IMR-90 (cell line): Measurements from ENCODE around the gene ENPP7. TPM values are rescaled to one million over a fixed set of nuclear protein-coding genes. Genes with fewer than 3 reads are reported as not detected.

Experiments used
- ATAC-seq: fragments of 200-7000 bp; cut with Tn5 transposase; 2 replicates; pipeline ENCODE4 v1.9.1; 2020; ENCODE audit warnings: low read depth, mild to moderate bottlenecking, moderate library complexity
- BruUV-seq: library from RNA; stranded (reverse); fragments of 400-500 nt; replicated peaks from 2 replicates; lab custom pipeline; 2021; lab: Mats Ljungman, UMichigan
- CTCF ChIA-PET: fragments of 300-600 bp; formaldehyde crosslinking; extraction: SDS; loops from one replicate; lab custom pipeline; 2021; ENCODE audit warnings: antibody characterized with exemption; lab: Yijun Ruan, JAX
- POLR2A ChIA-PET: fragments of 300-600 bp; sonication (Branson Sonifier 250); formaldehyde crosslinking; loops from one replicate; lab custom pipeline; 2022; ENCODE audit warnings: antibody characterized with exemption; ENCODE audit not compliant: unreplicated experiment; lab: Charles Lee
- DNase-seq: peaks from one replicate; pipeline ENCODE4 v3.0.0; 2013
- H2AFZ ChIP-seq: replicated peaks from 2 replicates; pipeline ENCODE3; 2013; ENCODE audit warnings: low read length, mild to moderate bottlenecking; ENCODE audit not compliant: poor library complexity
- H2AK5ac ChIP-seq: 2 replicates; pipeline ENCODE4 v1.6.1; 2013; ENCODE audit warnings: low read depth, low read length, inconsistent platforms
- H2AK9ac ChIP-seq: replicated peaks from 2 replicates; pipeline ENCODE3; 2013; ENCODE audit warnings: mild to moderate bottlenecking, low read depth, low read length, moderate library complexity; ENCODE audit not compliant: poor library complexity
- H2BK120ac ChIP-seq: 2 replicates; pipeline ENCODE4 v1.6.1; 2013; ENCODE audit warnings: low read depth, low read length, inconsistent platforms
- H2BK15ac ChIP-seq: 3 replicates; pipeline ENCODE4 v1.6.1; 2013; ENCODE audit warnings: low read depth, low read length, inconsistent platforms
- H2BK20ac ChIP-seq: 2 replicates; pipeline ENCODE4 v1.6.1; 2013; ENCODE audit warnings: low read depth, mild to moderate bottlenecking, inconsistent platforms, low read length, moderate library complexity
- H2BK5ac ChIP-seq: 2 replicates; pipeline ENCODE4 v1.6.1; 2013; ENCODE audit warnings: mild to moderate bottlenecking, low read depth, low read length, inconsistent platforms; ENCODE audit not compliant: poor library complexity, severe bottlenecking
- H3K14ac ChIP-seq: replicated peaks from 2 replicates; pipeline ENCODE4 v1.6.1; 2013; ENCODE audit warnings: low read depth, low read length, inconsistent platforms
- H3K18ac ChIP-seq: 2 replicates; pipeline ENCODE4 v1.6.1; 2013; ENCODE audit warnings: low read depth, low read length, control low read depth
- H3K23ac ChIP-seq: 2 replicates; pipeline ENCODE4 v1.6.1; 2013; ENCODE audit warnings: low read depth, low read length, inconsistent platforms
- H3K27ac ChIP-seq: 2 replicates; pipeline ENCODE4 v1.5.1; 2013; ENCODE audit warnings: mild to moderate bottlenecking, control low read depth, low read length; ENCODE audit not compliant: insufficient read depth
- H3K27me3 ChIP-seq: 2 replicates; pipeline ENCODE4 v1.6.1; 2013; ENCODE audit warnings: low read length; ENCODE audit not compliant: control insufficient read depth, insufficient read depth
- H3K36me3 ChIP-seq: 2 replicates; pipeline ENCODE4 v1.6.1; 2013; ENCODE audit warnings: low read length, mixed read lengths; ENCODE audit not compliant: control insufficient read depth, insufficient read depth
- H3K4ac ChIP-seq: 2 replicates; pipeline ENCODE4 v1.6.1; 2013; ENCODE audit warnings: low read depth, low read length, inconsistent platforms
- H3K4me1 ChIP-seq: 2 replicates; pipeline ENCODE4 v1.6.1; 2013; ENCODE audit warnings: low read length, mixed read lengths; ENCODE audit not compliant: control insufficient read depth, insufficient read depth
- H3K4me2 ChIP-seq: 2 replicates; pipeline ENCODE4 v1.6.1; 2013; ENCODE audit warnings: low read depth, mild to moderate bottlenecking, control low read depth, low read length, moderate library complexity
- H3K4me3 ChIP-seq: 2 replicates; pipeline ENCODE4 v1.5.1; 2013; ENCODE audit warnings: low read depth, mild to moderate bottlenecking, control low read depth, low read length, moderate library complexity; ENCODE audit not compliant: insufficient read depth
- H3K56ac ChIP-seq: 2 replicates; pipeline ENCODE4 v1.6.1; 2013; ENCODE audit warnings: low read length, inconsistent platforms; ENCODE audit not compliant: insufficient read depth; ENCODE audit errors: extremely low read depth
- H3K79me1 ChIP-seq, 2 experiments: 2 replicates each; pipeline ENCODE4 v1.6.1; 2013; ENCODE audit warnings: low read length in 2 of 2, inconsistent platforms in 1 of 2, low read depth in 1 of 2
- H3K9ac ChIP-seq: 2 replicates; pipeline ENCODE4 v1.6.1; 2013; ENCODE audit warnings: low read depth, low read length, control low read depth
- H3K9me1 ChIP-seq: 2 replicates; pipeline ENCODE4 v1.6.1; 2013; ENCODE audit warnings: low read length, inconsistent platforms; ENCODE audit not compliant: insufficient read depth
- H3K9me3 ChIP-seq: 2 replicates; pipeline ENCODE4 v1.6.1; 2013; ENCODE audit warnings: low read length; ENCODE audit not compliant: control insufficient read depth, insufficient read depth
- H4K20me1 ChIP-seq: 2 replicates; pipeline ENCODE4 v1.6.1; 2013; ENCODE audit warnings: low read length, inconsistent platforms; ENCODE audit not compliant: insufficient read depth
- H4K5ac ChIP-seq: 2 replicates; pipeline ENCODE4 v1.6.1; 2013; ENCODE audit warnings: mild to moderate bottlenecking, low read depth, low read length, control low read depth
- H4K8ac ChIP-seq, 2 experiments: 2 replicates each; pipeline ENCODE4 v1.6.1; 2013; ENCODE audit warnings: low read depth in 2 of 2, low read length in 2 of 2, control low read depth in 1 of 2, inconsistent platforms in 1 of 2
- H4K91ac ChIP-seq: 2 replicates; pipeline ENCODE4 v1.6.1; 2013; ENCODE audit warnings: low read depth, low read length, inconsistent platforms; ENCODE audit not compliant: insufficient read depth
- CTCF ChIP-seq: conservative IDR thresholded peaks from 2 replicates; pipeline ENCODE4 v1.5.1; 2012; ENCODE audit warnings: mild to moderate bottlenecking, low read depth, low read length, improper control_type of control experiment
- USF2 ChIP-seq: fragments of 150-350 bp; IDR thresholded peaks from 2 replicates; pipeline ENCODE4 v1.6.1; 2017; ENCODE audit warnings: mild to moderate bottlenecking, antibody characterized with exemption, low read length, low read depth
- WGBS, 2 experiments: methylation state at CpG; one replicate each; pipeline versions ENCODE4 v1.1.5 to v1.1.7; 2013; ENCODE audit warnings: missing lambda C conversion rate in 2 of 2; ENCODE audit not compliant: insufficient read length in 1 of 2; ENCODE audit errors: extremely low coverage in 2 of 2; 5-methylcytosine and 5-hydroxymethylcytosine counted together
- dilution Hi-C: fragments of 300-500 bp; cut with HindIII; formaldehyde crosslinking; loops from one replicate; pipeline ENCODE4 v1.14.3; 2018; ENCODE audit warnings: low sequenced_read_pairs; ENCODE audit not compliant: unreplicated experiment
- in situ Hi-C: fragments of 300-500 bp; cut with MboI; formaldehyde crosslinking; loops from 3 replicates; pipeline ENCODE4 v1.14.3; 2019; ENCODE audit warnings: low sequenced_read_pairs, inconsistent platforms, mixed read lengths
- intact Hi-C: fragments of 100-400 bp; cut with micrococcal nuclease; formaldehyde crosslinking; loops from 2 replicates; pipeline ENCODE4 v1.10.0; 2022
- polyA plus RNA-seq, 3 experiments: library from polyadenylated mRNA; depleted of rRNA; stranded (reverse); fragments of >200 nt; gene quantifications; 2 replicates each; pipeline ENCODE4 v1.2.3, GENCODE V29; 2012; ENCODE audit warnings: low replicate concordance in 1 of 3
- total RNA-seq: library from RNA; depleted of rRNA; stranded (reverse); fragments of >200 nt; gene quantifications from 2 replicates; pipeline ENCODE4 v1.2.3, GENCODE V29; 2012

The ENPP7 gene
- total and polyA plus RNA-seq, 2 of the 4 experiments (the other 2 are of a cell fraction): not detected

- Histone ChIP-seq H3K27me3 (no peaks in the 10 kb centered on the region; the same call in 1 of the 2 replicates), H2AK5ac (no peak overlapping the region), H3K9ac (no peak overlapping the region), H3K27ac (no peak overlapping the region; the same call in 1 of the 2 replicates), H4K8ac (peak overlapping the region; percentile 71 to 88), H2BK5ac (no peak overlapping the region), H2AK9ac (no peak overlapping the region), H2AFZ (peak overlapping the region; percentile 96), H3K23ac (no peak overlapping the region), H3K4me2 (peak overlapping the region; percentile 31; the same call in 1 of the 2 replicates), H3K4me1 (no peaks in the 10 kb centered on the region), H3K4me3 (no peak overlapping the region), H2BK120ac (no peak overlapping the region), H3K4ac (peak overlapping the region; percentile 63), H3K36me3 (no peaks in the 10 kb centered on the region), H4K5ac (peak overlapping the region; percentile 66), H3K56ac (no peak overlapping the region), H2BK20ac (no peak overlapping the region), H3K79me1 (no peaks in the 10 kb centered on the region), H3K18ac (no peak overlapping the region), H3K14ac (no peak overlapping the region), H3K9me3 (no peaks in the 10 kb centered on the region), H2BK15ac (no peak overlapping the region), H4K91ac (no peak overlapping the region), H4K20me1 (no peaks in the 10 kb centered on the region), H3K9me1 (peaks cover 3% of the 10 kb centered on the region; the same call in 1 of the 2 replicates)
- POLR2A ChIA-PET: no interaction called here
- ATAC-seq (peak; percentile 92), DNase-seq (peak; percentile 91)
- 85% methylated on average over 8 of the region's 22 CpGs; no CpG with 5 or more reads in 1 of the 2 experiments for WGBS, 2 experiments
- TF ChIP-seq USF2 (peak; percentile 99), CTCF (no peak)
- CTCF ChIA-PET: interaction anchor here (0.9 kb wide), 1 partner anchor 14 kb away, joined by 3 read pairs; no protein-coding TSS in a partner anchor
- in situ Hi-C loops: no loop called here
- no TSS peak for BruUV-seq
- intact Hi-C loops: no loop called here
- dilution Hi-C loops: no loop called here
Observed at GRCh38 chr17:79728169-79728907, 2.4 kb upstream of the ENPP7 start.
